ENCODE data around the gene NAT10.

DNA sequence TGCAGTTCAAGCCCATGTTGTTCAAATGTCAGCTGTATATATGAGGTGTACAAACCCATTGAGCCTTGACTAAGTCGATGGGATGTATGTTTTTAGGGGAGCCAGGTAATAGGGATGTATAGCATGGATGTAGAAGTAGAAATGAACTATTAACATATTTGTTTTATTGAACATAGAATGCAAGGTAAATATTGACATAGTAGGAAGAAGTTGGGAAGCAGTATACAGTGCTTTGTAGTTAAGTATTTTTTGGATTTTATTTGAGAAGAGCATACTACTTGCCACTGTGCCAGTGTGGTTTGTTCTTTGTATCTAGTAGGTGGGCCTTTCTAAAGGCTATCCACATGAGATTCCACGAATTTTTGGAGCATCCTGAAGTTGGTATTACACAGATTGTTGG, 20.8 kb upstream of the NAT10 start:
- TF ChIP-seq POLR2A (IDR thresholded peaks at IDR 0.05) (no peak), POLR2AphosphoS5 (IDR thresholded peaks at IDR 0.05) (no peak), EP300 (IDR thresholded peaks at IDR 0.05) (no peak)
- TF ChIP-seq, protein P1, sequence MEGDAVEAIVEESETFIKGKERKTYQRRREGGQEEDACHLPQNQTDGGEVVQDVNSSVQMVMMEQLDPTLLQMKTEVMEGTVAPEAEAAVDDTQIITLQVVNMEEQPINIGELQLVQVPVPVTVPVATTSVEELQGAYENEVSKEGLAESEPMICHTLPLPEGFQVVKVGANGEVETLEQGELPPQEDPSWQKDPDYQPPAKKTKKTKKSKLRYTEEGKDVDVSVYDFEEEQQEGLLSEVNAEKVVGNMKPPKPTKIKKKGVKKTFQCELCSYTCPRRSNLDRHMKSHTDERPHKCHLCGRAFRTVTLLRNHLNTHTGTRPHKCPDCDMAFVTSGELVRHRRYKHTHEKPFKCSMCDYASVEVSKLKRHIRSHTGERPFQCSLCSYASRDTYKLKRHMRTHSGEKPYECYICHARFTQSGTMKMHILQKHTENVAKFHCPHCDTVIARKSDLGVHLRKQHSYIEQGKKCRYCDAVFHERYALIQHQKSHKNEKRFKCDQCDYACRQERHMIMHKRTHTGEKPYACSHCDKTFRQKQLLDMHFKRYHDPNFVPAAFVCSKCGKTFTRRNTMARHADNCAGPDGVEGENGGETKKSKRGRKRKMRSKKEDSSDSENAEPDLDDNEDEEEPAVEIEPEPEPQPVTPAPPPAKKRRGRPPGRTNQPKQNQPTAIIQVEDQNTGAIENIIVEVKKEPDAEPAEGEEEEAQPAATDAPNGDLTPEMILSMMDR (IDR thresholded peaks at IDR 0.05), result no peak

Measured in suprapubic skin (tissue), 4 donors.